Smooth muscle cell (in vitro differentiated cells): ENCODE measurements around the gene SCNN1G. TPM values are rescaled to one million over a fixed set of nuclear protein-coding genes. Genes with fewer than 3 reads are reported as not detected.

ENCODE experiments used
- DNase-seq: peaks from one replicate; lab custom pipeline; 2025; ENCODE audit not compliant: unreplicated experiment; lab: John Stamatoyannopoulos, UW
- H2AFZ ChIP-seq: fragments of 200-600 bp; sonication (generic); 2 replicates; pipeline ENCODE4 v1.6.0; 2016; ENCODE audit warnings: antibody characterized with exemption, low read depth, mild to moderate bottlenecking
- H3F3A ChIP-seq: fragments of 200-600 bp; sonication (generic); 2 replicates; pipeline ENCODE4 v1.6.0; 2017; ENCODE audit warnings: antibody characterized with exemption, low read depth
- H3K27ac ChIP-seq: fragments of 200-600 bp; sonication (generic); 2 replicates; pipeline ENCODE4 v1.5.1; 2016; ENCODE audit warnings: low read depth, mild to moderate bottlenecking
- H3K27me3 ChIP-seq: fragments of 200-600 bp; sonication (generic); 2 replicates; pipeline ENCODE4 v1.6.1; 2016; ENCODE audit warnings: low read depth, mild to moderate bottlenecking
- H3K36me3 ChIP-seq: fragments of 200-600 bp; sonication (generic); 2 replicates; pipeline ENCODE4 v1.5.1; 2016; ENCODE audit warnings: low read depth
- H3K4me1 ChIP-seq: fragments of 200-600 bp; sonication (generic); 2 replicates; pipeline ENCODE4 v1.5.1; 2016; ENCODE audit warnings: low read depth
- H3K4me2 ChIP-seq: fragments of 200-600 bp; sonication (generic); 2 replicates; pipeline ENCODE4 v1.6.0; 2016; ENCODE audit warnings: mild to moderate bottlenecking
- H3K4me3 ChIP-seq: fragments of 200-600 bp; sonication (generic); 2 replicates; pipeline ENCODE4 v1.5.1; 2016; ENCODE audit warnings: mild to moderate bottlenecking
- H3K79me2 ChIP-seq: fragments of 200-600 bp; sonication (generic); 2 replicates; pipeline ENCODE4 v1.6.0; 2016; ENCODE audit warnings: low read depth, mild to moderate bottlenecking
- H3K9ac ChIP-seq: fragments of 200-600 bp; sonication (generic); 2 replicates; pipeline ENCODE4 v1.6.0; 2016; ENCODE audit warnings: low read depth
- H3K9me3 ChIP-seq: fragments of 200-600 bp; sonication (generic); replicated peaks from 2 replicates; pipeline ENCODE4 v1.5.1; 2016; ENCODE audit warnings: low read depth
- H4K20me1 ChIP-seq: fragments of 200-600 bp; sonication (generic); 2 replicates; pipeline ENCODE4 v1.6.0; 2016; ENCODE audit warnings: low read depth
- CTCF ChIP-seq: fragments of 200-600 bp; sonication (generic); IDR thresholded peaks from 2 replicates; pipeline ENCODE4 v1.5.1; 2017; ENCODE audit warnings: borderline replicate concordance, mild to moderate bottlenecking, antibody characterized with exemption; ENCODE audit not compliant: insufficient read depth, poor library complexity, severe bottlenecking
- WGBS: methylation state at CpG from one replicate; pipeline ENCODE4 v1.1.7; 2016; ENCODE audit warnings: low lambda C conversion rate; 5-methylcytosine and 5-hydroxymethylcytosine counted together
- polyA plus RNA-seq: library from polyadenylated mRNA; unstranded; fragments of >200 nt; fragmentation: Nextera tagmentation; extraction: Ambion mirVana; gene quantifications from 2 replicates; pipeline ENCODE4 v1.2.1, GENCODE V29; 2016
- total RNA-seq: library from RNA; depleted of rRNA; stranded (reverse); fragments of >200 nt; gene quantifications from 2 replicates; pipeline ENCODE4 v1.2.3, GENCODE V29; 2014

Gene SCNN1G
- total and polyA plus RNA-seq, 2 experiments from 2014 or later = not detected

GRCh38 chr16:23195366-23195978, 12.9 kb downstream of the SCNN1G start:
- Histone ChIP-seq H3K27me3 (peaks cover 8% of the 10 kb centered on the region), H3K36me3 (no peaks in the 10 kb centered on the region), H3K4me3 (no peak overlapping the region), H3K9ac (no peak overlapping the region), H3K4me2 (no peak overlapping the region), H4K20me1 (no peaks in the 10 kb centered on the region), H3K27ac (no peak overlapping the region), H2AFZ (no peak overlapping the region), H3K79me2 (no peaks in the 10 kb centered on the region), H3K9me3 (no peaks in the 10 kb centered on the region), H3K4me1 (no peaks in the 10 kb centered on the region), H3F3A (no peaks in the 10 kb centered on the region)
- DNase-seq = no peak
- no peak for TF ChIP-seq CTCF
- WGBS = 62% methylated on average over 3 of the region's 3 CpGs

- WGBS = 46% methylated on average over 5 of the region's 5 CpGs
- no peaks in the 10 kb centered on the region for H3F3A ChIP-seq
- no peak overlapping the region for H2AFZ ChIP-seq
- TF ChIP-seq CTCF = no peak
- H3K4me2 ChIP-seq = no peak overlapping the region
- no peaks in the 10 kb centered on the region for H3K79me2 ChIP-seq
- H3K27me3 ChIP-seq = peaks cover 5% of the 10 kb centered on the region
- peaks cover 10% of the 10 kb centered on the region for H3K4me1 ChIP-seq
- no peak for DNase-seq
- no peak overlapping the region for H3K27ac ChIP-seq
- H3K4me3 ChIP-seq = no peak overlapping the region
- no peak overlapping the region for H3K9ac ChIP-seq
- H3K36me3 ChIP-seq = no peaks in the 10 kb centered on the region
- no peaks in the 10 kb centered on the region for H3K9me3 ChIP-seq
- no peaks in the 10 kb centered on the region for H4K20me1 ChIP-seq
Observed at GRCh38 chr16:23196539-23196938, 14.0 kb downstream of the SCNN1G start.

GRCh38 chr16:23202166-23202565, 19.6 kb downstream of the SCNN1G start:
- no peaks in the 10 kb centered on the region for H3F3A ChIP-seq
- H3K4me1 ChIP-seq = peaks cover 12% of the 10 kb centered on the region
- H4K20me1 ChIP-seq = no peaks in the 10 kb centered on the region
- H3K9ac ChIP-seq = no peak overlapping the region
- no peak for TF ChIP-seq CTCF
- no peak overlapping the region for H2AFZ ChIP-seq
- H3K27ac ChIP-seq = no peak overlapping the region
- H3K9me3 ChIP-seq = no peaks in the 10 kb centered on the region
- DNase-seq = no peak
- H3K4me2 ChIP-seq = no peak overlapping the region
- 89% methylated on average over 1 of the region's 1 CpG for WGBS
- H3K36me3 ChIP-seq = no peaks in the 10 kb centered on the region
- H3K27me3 ChIP-seq = peaks cover 6% of the 10 kb centered on the region
- H3K4me3 ChIP-seq = no peak overlapping the region
- H3K79me2 ChIP-seq = no peaks in the 10 kb centered on the region

- 86% methylated on average over 7 of the region's 7 CpGs for WGBS
- H3K4me1 ChIP-seq = no peaks in the 10 kb centered on the region
- no peaks in the 10 kb centered on the region for H3K79me2 ChIP-seq
- no peak overlapping the region for H3K4me3 ChIP-seq
- H4K20me1 ChIP-seq = no peaks in the 10 kb centered on the region
- no peaks in the 10 kb centered on the region for H3K36me3 ChIP-seq
- no peak overlapping the region for H3K4me2 ChIP-seq
- no peak for TF ChIP-seq CTCF
- H3K27me3 ChIP-seq = no peaks in the 10 kb centered on the region
- H3K9ac ChIP-seq = no peak overlapping the region
- DNase-seq = no peak
- no peaks in the 10 kb centered on the region for H3F3A ChIP-seq
- H3K9me3 ChIP-seq = no peaks in the 10 kb centered on the region
- H3K27ac ChIP-seq = no peak overlapping the region
- H2AFZ ChIP-seq = no peak overlapping the region
Observed at GRCh38 chr16:23206986-23207385, 24.4 kb downstream of the SCNN1G start.
